Cardiac fibroblast (primary cell): ENCODE results near the gene LRP5.

Experiments
- DNase-seq, 2 donors: peaks; one replicate each; pipeline versions ENCODE4 v3.0.0 to v3.0.0-alpha.2; 2010; ENCODE audit warnings: low read depth in 2 of 2
- H3K4me3 ChIP-seq, 2 donors: replicated peaks in 1 of 2; 1 replicate in 1 of 2; 2 replicates in 1 of 2; pipeline ENCODE4 v1.5.1; 2011; ENCODE audit warnings: low read depth in 2 of 2, low read length in 2 of 2, mild to moderate bottlenecking in 2 of 2, moderate library complexity in 1 of 2
- TF ChIP-seq, protein P1 (sequence below): IDR thresholded peaks from one replicate; pipeline ENCODE4 v1.5.1; 2011; ENCODE audit warnings: low read depth, mild to moderate bottlenecking, low read length, inconsistent platforms

The LRP5 gene

GRCh38 chr11:68324695-68325094 lies 12.3 kb downstream of the LRP5 start:
- DNase-seq, result no peak
- TF ChIP-seq, protein P1, sequence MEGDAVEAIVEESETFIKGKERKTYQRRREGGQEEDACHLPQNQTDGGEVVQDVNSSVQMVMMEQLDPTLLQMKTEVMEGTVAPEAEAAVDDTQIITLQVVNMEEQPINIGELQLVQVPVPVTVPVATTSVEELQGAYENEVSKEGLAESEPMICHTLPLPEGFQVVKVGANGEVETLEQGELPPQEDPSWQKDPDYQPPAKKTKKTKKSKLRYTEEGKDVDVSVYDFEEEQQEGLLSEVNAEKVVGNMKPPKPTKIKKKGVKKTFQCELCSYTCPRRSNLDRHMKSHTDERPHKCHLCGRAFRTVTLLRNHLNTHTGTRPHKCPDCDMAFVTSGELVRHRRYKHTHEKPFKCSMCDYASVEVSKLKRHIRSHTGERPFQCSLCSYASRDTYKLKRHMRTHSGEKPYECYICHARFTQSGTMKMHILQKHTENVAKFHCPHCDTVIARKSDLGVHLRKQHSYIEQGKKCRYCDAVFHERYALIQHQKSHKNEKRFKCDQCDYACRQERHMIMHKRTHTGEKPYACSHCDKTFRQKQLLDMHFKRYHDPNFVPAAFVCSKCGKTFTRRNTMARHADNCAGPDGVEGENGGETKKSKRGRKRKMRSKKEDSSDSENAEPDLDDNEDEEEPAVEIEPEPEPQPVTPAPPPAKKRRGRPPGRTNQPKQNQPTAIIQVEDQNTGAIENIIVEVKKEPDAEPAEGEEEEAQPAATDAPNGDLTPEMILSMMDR, result no peak
- H3K4me3 ChIP-seq, result no peak overlapping the region

- H3K4me3 ChIP-seq, result no peak overlapping the region
- no peak for DNase-seq
- TF ChIP-seq, protein P1, result no peak
These were observed 13.0 kb downstream of the LRP5 start for GRCh38 chr11:68325183-68325906.

DNA sequence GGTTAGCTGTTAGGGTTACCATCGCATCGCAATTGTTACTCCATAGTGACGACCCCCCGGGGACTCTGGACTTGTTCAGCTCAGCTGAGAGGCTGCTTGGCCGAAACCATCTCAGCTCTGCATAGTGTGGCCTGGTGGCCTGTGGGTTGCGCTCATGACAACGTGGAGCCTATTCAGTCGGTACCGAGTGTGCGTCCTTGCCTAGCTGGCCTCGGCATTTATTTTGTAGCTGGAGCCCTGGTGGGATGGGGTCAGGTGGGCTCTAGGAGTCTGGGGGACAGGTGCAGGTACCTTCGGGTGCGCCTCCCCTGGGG lies 13.5 kb downstream of the LRP5 start:
- no peak for DNase-seq

DNA sequence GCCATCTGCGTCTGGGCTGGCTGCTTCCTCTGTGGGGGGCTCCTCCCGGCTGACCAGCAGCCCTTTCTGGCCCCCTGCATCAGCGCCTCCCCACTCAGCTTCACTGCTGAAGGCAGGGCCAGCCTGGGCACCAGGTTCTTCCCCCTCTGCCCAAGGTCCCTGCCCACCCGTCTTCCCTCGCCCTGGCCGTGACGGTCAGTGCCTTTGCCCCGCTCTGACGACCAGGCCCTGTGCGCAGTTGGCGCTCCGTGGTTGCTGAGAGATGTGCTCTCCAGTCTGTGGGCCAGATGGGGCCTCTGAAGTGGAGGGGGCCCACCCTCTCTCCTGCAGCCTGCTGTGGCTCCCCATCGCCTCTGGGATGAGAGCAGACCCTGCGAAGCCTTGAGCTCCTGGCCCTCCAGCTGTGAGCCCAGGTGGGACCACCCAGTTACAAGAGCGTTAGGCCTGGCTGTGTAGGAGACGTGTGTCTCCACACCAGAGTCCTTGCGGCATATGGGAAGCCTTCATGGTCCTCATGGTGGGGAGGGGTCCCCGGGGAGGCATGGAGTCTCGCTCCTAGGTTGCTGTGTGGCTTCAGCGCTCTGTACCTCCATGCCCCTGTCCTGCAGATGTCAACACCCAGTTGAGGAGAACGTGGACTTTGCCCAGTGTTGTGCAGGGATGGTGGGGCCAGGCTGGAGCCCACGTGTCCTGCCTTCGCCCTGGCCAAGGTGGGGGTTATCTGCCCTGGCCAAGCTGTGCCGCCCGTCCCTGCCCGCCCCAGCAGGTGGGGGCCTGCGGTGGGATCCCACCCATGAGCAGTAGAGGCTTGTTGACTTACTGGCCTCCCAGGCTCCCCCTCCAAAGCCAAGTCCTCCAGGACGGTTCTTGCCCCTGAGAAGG lies 14.2 kb downstream of the LRP5 start:
- TF ChIP-seq, protein P1, result no peak
- no peak overlapping the region for H3K4me3 ChIP-seq
- no peak for DNase-seq

More for the DNA sequence above, 13.5 kb downstream of the LRP5 start:
- TF ChIP-seq, protein P1, result no peak
- no peak overlapping the region for H3K4me3 ChIP-seq

DNA sequence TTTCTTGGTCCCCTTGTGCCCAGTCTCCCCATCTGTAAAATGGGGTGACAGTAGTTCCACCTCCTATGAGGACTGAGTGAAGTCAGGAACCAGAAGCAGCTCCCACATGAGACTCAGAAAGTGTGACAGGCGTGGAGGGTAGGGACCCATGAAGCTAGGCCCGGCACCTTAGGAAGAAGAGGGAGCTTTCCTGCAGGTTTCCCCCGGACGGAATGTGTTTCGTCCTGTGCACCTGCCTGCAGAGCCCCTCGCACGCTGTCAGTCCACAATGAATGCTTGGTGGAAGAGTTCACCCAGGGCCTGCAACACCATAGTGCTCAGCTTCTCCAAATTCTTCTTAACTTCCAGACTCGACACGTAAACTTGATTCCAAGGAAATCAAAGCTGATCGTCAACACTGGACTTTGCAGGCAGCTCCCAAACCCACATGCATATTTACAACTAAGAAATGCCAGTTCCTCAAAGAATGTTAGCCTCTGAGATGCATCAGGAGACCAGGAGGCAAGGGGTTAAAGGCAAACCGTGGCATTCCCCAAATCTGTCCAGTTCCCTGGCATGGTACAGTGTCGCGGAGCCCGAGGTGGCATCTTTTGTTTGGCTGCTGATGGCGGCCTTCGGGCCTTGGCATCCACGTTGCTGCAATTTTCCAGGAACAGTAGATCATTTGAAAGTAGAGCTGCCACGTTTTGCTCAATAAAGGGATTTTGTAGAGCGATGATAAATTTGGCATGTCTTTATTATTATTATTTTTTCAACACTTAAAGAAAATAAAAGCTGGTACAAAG lies 15.4 kb downstream of the LRP5 start:
- DNase-seq, result no peak
- no peak overlapping the region for H3K4me3 ChIP-seq
- TF ChIP-seq, protein P1, result no peak

DNA sequence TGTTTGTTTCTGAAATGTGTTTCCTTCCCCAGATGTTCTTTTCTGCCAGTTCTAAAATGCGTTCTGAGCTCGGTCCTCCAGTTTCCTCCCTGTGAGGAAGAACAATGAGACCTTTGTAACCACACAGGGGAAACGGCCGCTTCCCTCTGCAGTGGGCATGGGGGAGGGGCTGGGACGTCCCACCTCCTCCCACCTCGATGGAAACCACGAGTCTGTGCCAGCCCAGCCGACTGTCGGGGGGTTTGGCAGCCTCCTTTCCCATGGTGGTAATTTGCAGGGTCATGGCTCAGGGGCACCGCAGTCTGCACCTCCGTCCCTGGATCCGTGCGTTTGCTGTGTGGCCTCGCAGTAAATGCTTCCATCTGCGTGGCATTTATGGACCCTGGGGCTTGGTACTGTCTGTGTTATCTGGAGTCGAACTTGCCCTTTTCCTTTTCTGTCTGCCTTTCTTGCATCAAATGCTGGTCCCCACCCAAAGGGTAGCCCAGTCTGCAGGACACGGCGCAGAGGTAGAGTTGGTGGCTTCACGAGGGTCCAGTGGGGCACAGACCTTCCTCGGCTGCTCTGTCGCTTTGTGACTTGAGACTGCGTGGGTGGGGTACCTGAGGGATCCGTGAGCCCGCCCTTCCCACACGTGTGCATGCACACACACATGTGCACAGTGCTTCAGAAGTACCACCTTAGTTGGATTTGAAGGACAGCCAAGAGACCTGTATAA lies 16.1 kb downstream of the LRP5 start:
- no peak overlapping the region for H3K4me3 ChIP-seq
- TF ChIP-seq, protein P1, result no peak

More for the DNA sequence above, 16.1 kb downstream of the LRP5 start:
- peak in 1 of 2 donors; percentile 56 for DNase-seq
